K562 (cell line): ENCODE measurements around the gene GPR55. TPM values are rescaled to one million over a fixed set of nuclear protein-coding genes. Genes with fewer than 3 reads are reported as not detected.
A peak's percentile ranks its signal among the peaks of the same experiment; 100 is the strongest.

Source experiments
- ATAC-seq: fragments of 200-7000 bp; cut with Tn5 transposase; 3 replicates; pipeline ENCODE4 v1.9.1; 2020; ENCODE audit warnings: moderate library complexity
- BruUV-seq: library from RNA; stranded (reverse); fragments of 400-500 nt; replicated peaks from 2 replicates; lab custom pipeline; 2021; lab: Mats Ljungman, UMichigan
- CTCF ChIA-PET: fragments of 300-600 bp; formaldehyde crosslinking; extraction: SDS; loops from one replicate; lab custom pipeline; 2021; ENCODE audit warnings: low intra/inter-chr PET ratio; lab: Yijun Ruan, JAX
- POLR2A ChIA-PET: fragments of 300-600, 350-650 bp; sonication (Branson Sonifier 250); formaldehyde crosslinking; extraction: SDS; loops from one replicate; lab custom pipeline; 2021; ENCODE audit warnings: antibody characterized with exemption, inconsistent platforms; lab: Yijun Ruan, JAX
- DNase-seq, 4 experiments: peaks; one replicate each; pipeline versions ENCODE4 v3.0.0 to v3.0.0-alpha.2; 2011 to 2018; ENCODE audit warnings: low spot score in 3 of 4, mixed read lengths in 3 of 4; ENCODE audit errors: extremely low read depth in 1 of 4
- FAIRE-seq: peaks from 2 replicates; lab custom pipeline; 2011; peaks lifted over from hg19 to GRCh38; lab: Jason Lieb, UNC
- H2AFZ ChIP-seq: 2 replicates; pipeline ENCODE4 v1.6.0; 2011; ENCODE audit warnings: low read depth, low read length, control low read depth, inconsistent platforms
- H3K27ac ChIP-seq: fragments of 200-600 bp; 3 replicates; pipeline ENCODE4 v1.8.0; 2011; ENCODE audit warnings: low read depth, mild to moderate bottlenecking, control low read depth, inconsistent platforms, low read length, moderate library complexity, mixed read lengths; ENCODE audit errors: extremely low read depth
- H3K27me3 ChIP-seq, 2 experiments: fragments of 300-600 bp in 1 of 2; 2 replicates in 1 of 2; 3 replicates in 1 of 2; pipeline versions ENCODE4 v1.6.0 to v1.8.0; 2011; ENCODE audit warnings: inconsistent platforms in 2 of 2, low read length in 2 of 2, mild to moderate bottlenecking in 1 of 2, mixed read lengths in 1 of 2, moderate library complexity in 1 of 2; ENCODE audit not compliant: control insufficient read depth in 2 of 2, insufficient read depth in 2 of 2
- H3K36me3 ChIP-seq: fragments of 300-600 bp; 3 replicates; pipeline ENCODE4 v1.8.0; 2011; ENCODE audit warnings: mild to moderate bottlenecking, low read length, inconsistent platforms; ENCODE audit not compliant: control insufficient read depth, insufficient read depth
- H3K4me1 ChIP-seq, 2 experiments: fragments of 200-600 bp in 1 of 2; replicated peaks in 1 of 2; 2 replicates in 1 of 2; 3 replicates in 1 of 2; pipeline versions ENCODE4 v1.5.1 to v1.8.0; 2011; ENCODE audit warnings: inconsistent platforms in 2 of 2, low read length in 2 of 2, mild to moderate bottlenecking in 1 of 2, mixed read lengths in 1 of 2, moderate library complexity in 1 of 2; ENCODE audit not compliant: control insufficient read depth in 2 of 2, insufficient read depth in 2 of 2
- H3K4me2 ChIP-seq: 2 replicates; pipeline ENCODE4 v1.6.1; 2011; ENCODE audit warnings: low read length, control low read depth, inconsistent platforms, mixed read lengths; ENCODE audit not compliant: insufficient read depth
- H3K4me3 ChIP-seq: fragments of 200-600 bp; sonication (generic), shearing (Covaris generic); 2 replicates; pipeline ENCODE4 v1.5.1; 2016; ENCODE audit warnings: control low read depth, inconsistent platforms
- H3K79me2 ChIP-seq: fragments of 200-600 bp; 3 replicates; pipeline ENCODE4 v1.8.0; 2011; ENCODE audit warnings: low read length, inconsistent platforms; ENCODE audit not compliant: control insufficient read depth, insufficient read depth
- H3K9ac ChIP-seq, 2 experiments: 2 replicates each; pipeline versions ENCODE4 v1.6.0 to v1.6.1; 2011; ENCODE audit warnings: low read depth in 2 of 2, low read length in 2 of 2, control low read depth in 1 of 2, inconsistent platforms in 1 of 2, mild to moderate bottlenecking in 1 of 2, mixed read lengths in 1 of 2; ENCODE audit not compliant: insufficient read depth in 1 of 2
- H3K9me1 ChIP-seq: one replicate; pipeline ENCODE4 v1.6.0; 2011; ENCODE audit warnings: inconsistent platforms, mild to moderate bottlenecking, low read length, moderate library complexity; ENCODE audit not compliant: control insufficient read depth, insufficient read depth
- H3K9me3 ChIP-seq: replicated peaks from 2 replicates; pipeline ENCODE4 v1.5.1; 2011; ENCODE audit warnings: low read depth, low read length, inconsistent platforms; ENCODE audit not compliant: control insufficient read depth, insufficient read depth
- H4K20me1 ChIP-seq: replicated peaks from 2 replicates; pipeline ENCODE4 v1.6.1; 2011; ENCODE audit warnings: low read length, inconsistent platforms, mixed read lengths; ENCODE audit not compliant: control insufficient read depth, insufficient read depth
- ARID1B ChIP-seq: fragments of 450-650 bp; IDR thresholded peaks from 2 replicates; pipeline ENCODE4 v1.6.1; 2016; ENCODE audit warnings: antibody characterized with exemption, mild to moderate bottlenecking, inconsistent platforms
- ARID4B ChIP-seq: sonication (generic); formaldehyde crosslinking; IDR thresholded peaks from 2 replicates; pipeline ENCODE4 v1.8.0; 2022; ENCODE audit warnings: mild to moderate bottlenecking, missing genetic modification reagents
- ASH1L ChIP-seq: fragments of 450-650 bp; IDR thresholded peaks from 2 replicates; pipeline ENCODE4 v1.6.1; 2018; ENCODE audit warnings: borderline replicate concordance, mild to moderate bottlenecking, low read depth; ENCODE audit not compliant: partially characterized antibody
- CBX1 ChIP-seq: sonication (generic); IDR thresholded peaks from 2 replicates; pipeline ENCODE4 v1.6.1; 2016; ENCODE audit warnings: antibody characterized with exemption, low read depth, mild to moderate bottlenecking
- CHD1 ChIP-seq: fragments of 200-600 bp; sonication (generic); IDR thresholded peaks from one replicate; pipeline ENCODE4 v1.6.1; 2012; ENCODE audit warnings: mild to moderate bottlenecking, moderate library complexity, low read length, inconsistent platforms
- ESRRB ChIP-seq: fragments of 250-450 bp; sonication (Bioruptor Pico); IDR thresholded peaks from 2 replicates; pipeline ENCODE4 v1.5.0; 2020; ENCODE audit warnings: mild to moderate bottlenecking, moderate library complexity, borderline replicate concordance
- L3MBTL2 ChIP-seq: fragments of 450-650 bp; IDR thresholded peaks from 2 replicates; pipeline ENCODE4 v1.6.1; 2016; ENCODE audit warnings: mild to moderate bottlenecking, moderate library complexity
- MTA1 ChIP-seq: fragments of 450-650 bp; IDR thresholded peaks from 2 replicates; pipeline ENCODE4 v1.6.1; 2017; ENCODE audit warnings: borderline replicate concordance
- RBFOX2 ChIP-seq: fragments of 200-400 bp; formaldehyde crosslinking; IDR thresholded peaks from 2 replicates; pipeline ENCODE4 v1.6.1; 2017; ENCODE audit warnings: low read depth, mild to moderate bottlenecking, low read length, moderate library complexity
- SAFB ChIP-seq: fragments of 200-400 bp; formaldehyde crosslinking; IDR thresholded peaks from 2 replicates; pipeline ENCODE4 v1.6.1; 2017; ENCODE audit warnings: low read depth, low read length, borderline replicate concordance
- USF1 ChIP-seq: sonication (generic); formaldehyde crosslinking; IDR thresholded peaks from 2 replicates; pipeline ENCODE4 v1.9.0; 2022; ENCODE audit warnings: mild to moderate bottlenecking, missing genetic modification reagents
- ZBED1 ChIP-seq: IDR thresholded peaks from 2 replicates; pipeline ENCODE4 v1.6.1; 2014
- ZNF12 ChIP-seq: sonication (generic); formaldehyde crosslinking; IDR thresholded peaks from 2 replicates; pipeline ENCODE4 v1.4.0; 2020; ENCODE audit warnings: mild to moderate bottlenecking, missing genetic modification reagents
- WGBS: fragments of 100-300 bp; shearing (Covaris generic); methylation state at CpG from one replicate; pipeline ENCODE4 v1.1.6; 2016; ENCODE audit warnings: low coverage, mixed read lengths; ENCODE audit not compliant: insufficient coverage; ENCODE audit errors: missing lambda C conversion rate; 5-methylcytosine and 5-hydroxymethylcytosine counted together
- in situ Hi-C: fragments of 300-500 bp; cut with MboI; formaldehyde crosslinking; loops from 4 replicates; pipeline ENCODE4 v1.15.0; 2018; ENCODE audit warnings: inconsistent platforms, mixed read lengths
- intact Hi-C: fragments of 100-400 bp; cut with micrococcal nuclease; formaldehyde crosslinking; loops from 2 replicates; pipeline ENCODE4 v1.14.2; 2022
- polyA plus RNA-seq, 8 experiments: library from polyadenylated mRNA; depleted of rRNA in 4 of 8; stranded (reverse) in 5 of 8; unstranded in 3 of 8; fragments of >200 nt; fragmentation: Nextera tagmentation in 2 of 8; fragmentation: Illumina TruSeq in 1 of 8; extraction: Ambion mirVana in 2 of 8; extraction: Trizol in 1 of 8; gene quantifications; 2 replicates each; pipeline versions ENCODE4 v1.2.1 to v1.2.3, GENCODE V29; 2011 to 2014; ENCODE audit warnings: inconsistent platforms in 1 of 8, missing spikeins in 1 of 8
- total RNA-seq, 7 experiments: library from RNA; depleted of rRNA in 6 of 7; stranded (reverse); fragments of >200 nt in 6 of 7; fragmentation: Illumina TruSeq in 2 of 7; extraction: Trizol in 2 of 7; gene quantifications; 2 replicates each; pipeline versions ENCODE4 v1.2.1 to v1.2.3, GENCODE V29; 2011 to 2021; ENCODE audit warnings: low replicate concordance in 1 of 7
- TF ChIP-seq, protein P1 (sequence below): fragments of 450-650 bp; IDR thresholded peaks from 2 replicates; pipeline ENCODE4 v1.7.0; 2016; ENCODE audit warnings: borderline replicate concordance
- TF ChIP-seq, protein P2 (sequence below): sonication (generic); formaldehyde crosslinking; IDR thresholded peaks from 2 replicates; pipeline ENCODE4 v1.5.0; 2020; ENCODE audit warnings: missing genetic modification reagents

Gene GPR55
- total and polyA plus RNA-seq, 9 of the 15 experiments (the other 6 are each of a cell fraction or from before 2014, with no cell fraction given), result 0.11 to 0.49 (median 0.27) TPM

- Histone ChIP-seq H4K20me1 (no peaks in the 10 kb centered on the region), H2AFZ (no peak overlapping the region), H3K36me3 (no peaks in the 10 kb centered on the region), H3K9ac (no peak overlapping the region), H3K27me3 (peaks cover 2 to 37% of the 10 kb centered on the region in 2 experiments; a peak in 3 of 5 replicates), H3K4me1 (peaks cover 2 to 4% of the 10 kb centered on the region in 2 experiments; a peak in 4 of 5 replicates), H3K9me3 (no peaks in the 10 kb centered on the region), H3K4me3 (no peak overlapping the region), H3K79me2 (no peaks in the 10 kb centered on the region), H3K4me2 (no peak overlapping the region), H3K9me1 (no peaks in the 10 kb centered on the region), H3K27ac (no peak overlapping the region)
- ChIA-PET POLR2A (no interaction called here), CTCF (no interaction called here)
- in situ Hi-C loops (no loop called here), intact Hi-C loops (no loop called here)
- BruUV-seq, result no TSS peak
- DNase-seq (no peak), ATAC-seq (no peak), FAIRE-seq (no peak)
- WGBS, result 51% methylated on average over 12 of the region's 14 CpGs
- TF ChIP-seq CBX1, result no peak
- TF ChIP-seq SAFB, result no peak
- TF ChIP-seq CHD1, result no peak
- no peak for TF ChIP-seq ARID4B
- TF ChIP-seq ESRRB (CRISPR knock-in tag), result no peak
- TF ChIP-seq L3MBTL2, result 0 out of 2 replicates have a peak, but pooled peaks have one; percentile 13
- TF ChIP-seq, protein P1, sequence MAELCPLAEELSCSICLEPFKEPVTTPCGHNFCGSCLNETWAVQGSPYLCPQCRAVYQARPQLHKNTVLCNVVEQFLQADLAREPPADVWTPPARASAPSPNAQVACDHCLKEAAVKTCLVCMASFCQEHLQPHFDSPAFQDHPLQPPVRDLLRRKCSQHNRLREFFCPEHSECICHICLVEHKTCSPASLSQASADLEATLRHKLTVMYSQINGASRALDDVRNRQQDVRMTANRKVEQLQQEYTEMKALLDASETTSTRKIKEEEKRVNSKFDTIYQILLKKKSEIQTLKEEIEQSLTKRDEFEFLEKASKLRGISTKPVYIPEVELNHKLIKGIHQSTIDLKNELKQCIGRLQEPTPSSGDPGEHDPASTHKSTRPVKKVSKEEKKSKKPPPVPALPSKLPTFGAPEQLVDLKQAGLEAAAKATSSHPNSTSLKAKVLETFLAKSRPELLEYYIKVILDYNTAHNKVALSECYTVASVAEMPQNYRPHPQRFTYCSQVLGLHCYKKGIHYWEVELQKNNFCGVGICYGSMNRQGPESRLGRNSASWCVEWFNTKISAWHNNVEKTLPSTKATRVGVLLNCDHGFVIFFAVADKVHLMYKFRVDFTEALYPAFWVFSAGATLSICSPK, result no peak
- TF ChIP-seq MTA1, result no peak
- no peak for TF ChIP-seq ZNF12 (CRISPR knock-in tag)
- no peak for TF ChIP-seq RBFOX2
- TF ChIP-seq, protein P2, sequence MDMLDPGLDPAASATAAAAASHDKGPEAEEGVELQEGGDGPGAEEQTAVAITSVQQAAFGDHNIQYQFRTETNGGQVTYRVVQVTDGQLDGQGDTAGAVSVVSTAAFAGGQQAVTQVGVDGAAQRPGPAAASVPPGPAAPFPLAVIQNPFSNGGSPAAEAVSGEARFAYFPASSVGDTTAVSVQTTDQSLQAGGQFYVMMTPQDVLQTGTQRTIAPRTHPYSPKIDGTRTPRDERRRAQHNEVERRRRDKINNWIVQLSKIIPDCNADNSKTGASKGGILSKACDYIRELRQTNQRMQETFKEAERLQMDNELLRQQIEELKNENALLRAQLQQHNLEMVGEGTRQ (CRISPR knock-in tag), result peak; percentile 57
- TF ChIP-seq ARID1B, result no peak
- TF ChIP-seq USF1 (CRISPR knock-in tag), result peak; percentile 71
- TF ChIP-seq ASH1L, result no peak
- TF ChIP-seq ZBED1, result no peak
Measured at GRCh38 chr2:230888824-230889400, 36.1 kb downstream of the GPR55 start.
